ENCODE results near the gene GRK1.

DNA sequence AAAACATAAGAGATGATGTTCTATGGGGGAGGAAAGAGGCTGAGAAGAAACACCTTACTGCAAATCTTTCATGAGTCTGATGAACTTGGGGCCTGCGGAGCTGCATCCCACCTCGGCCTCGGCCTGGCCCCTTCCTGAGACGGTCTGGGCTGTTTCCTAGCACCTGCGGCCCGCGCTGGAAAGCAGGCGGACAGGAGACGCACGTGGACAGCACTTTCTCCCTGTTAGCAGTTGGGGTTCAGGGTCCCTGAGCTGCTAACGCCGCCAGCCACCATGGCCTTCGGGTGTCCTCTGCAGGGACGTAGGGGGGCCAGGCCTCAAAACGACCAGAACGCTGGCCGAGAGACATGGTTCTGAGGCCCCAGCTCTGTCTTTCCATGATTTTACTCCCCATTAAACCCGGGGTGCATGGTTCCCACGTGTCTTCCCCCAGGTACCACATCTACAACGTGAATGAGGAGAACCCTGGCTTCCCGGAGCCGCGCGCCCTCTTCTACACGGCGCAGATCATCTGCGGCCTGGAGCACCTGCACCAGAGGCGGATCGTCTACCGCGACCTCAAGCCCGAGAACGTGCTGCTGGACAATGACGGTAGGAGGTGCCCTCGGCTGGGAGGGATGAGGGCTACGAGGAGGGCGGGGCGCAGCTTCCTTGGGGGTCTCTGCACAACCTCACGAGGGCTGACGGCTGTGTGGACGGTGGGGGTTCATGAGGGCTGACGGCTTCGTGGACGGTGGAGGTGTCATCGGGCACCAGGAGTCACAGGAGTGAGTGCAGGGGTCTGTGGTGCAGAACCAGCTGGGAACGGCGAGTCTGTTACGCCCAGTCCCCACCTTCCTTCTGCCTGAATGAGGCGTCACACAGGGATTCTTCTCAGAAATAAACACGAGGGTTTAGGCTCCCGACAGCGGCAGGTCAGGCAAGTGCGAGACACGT lies 4.3 kb downstream of the GRK1 start:
- TF ChIP-seq, protein P1, sequence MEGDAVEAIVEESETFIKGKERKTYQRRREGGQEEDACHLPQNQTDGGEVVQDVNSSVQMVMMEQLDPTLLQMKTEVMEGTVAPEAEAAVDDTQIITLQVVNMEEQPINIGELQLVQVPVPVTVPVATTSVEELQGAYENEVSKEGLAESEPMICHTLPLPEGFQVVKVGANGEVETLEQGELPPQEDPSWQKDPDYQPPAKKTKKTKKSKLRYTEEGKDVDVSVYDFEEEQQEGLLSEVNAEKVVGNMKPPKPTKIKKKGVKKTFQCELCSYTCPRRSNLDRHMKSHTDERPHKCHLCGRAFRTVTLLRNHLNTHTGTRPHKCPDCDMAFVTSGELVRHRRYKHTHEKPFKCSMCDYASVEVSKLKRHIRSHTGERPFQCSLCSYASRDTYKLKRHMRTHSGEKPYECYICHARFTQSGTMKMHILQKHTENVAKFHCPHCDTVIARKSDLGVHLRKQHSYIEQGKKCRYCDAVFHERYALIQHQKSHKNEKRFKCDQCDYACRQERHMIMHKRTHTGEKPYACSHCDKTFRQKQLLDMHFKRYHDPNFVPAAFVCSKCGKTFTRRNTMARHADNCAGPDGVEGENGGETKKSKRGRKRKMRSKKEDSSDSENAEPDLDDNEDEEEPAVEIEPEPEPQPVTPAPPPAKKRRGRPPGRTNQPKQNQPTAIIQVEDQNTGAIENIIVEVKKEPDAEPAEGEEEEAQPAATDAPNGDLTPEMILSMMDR (IDR thresholded peaks at IDR 0.05) = no peak
- no peak for TF ChIP-seq POLR2A (IDR thresholded peaks at IDR 0.05)

Measured in heart left ventricle (tissue), 13 donors.